K562 (cell line): ENCODE results near the gene HOXA10. TPM values are rescaled to one million over a fixed set of nuclear protein-coding genes. Genes with fewer than 3 reads are reported as not detected.

Source experiments
- ATAC-seq: fragments of 200-7000 bp; cut with Tn5 transposase; 3 replicates; pipeline ENCODE4 v1.9.1; 2020; ENCODE audit warnings: moderate library complexity
- BruUV-seq: library from RNA; stranded (reverse); fragments of 400-500 nt; replicated peaks from 2 replicates; lab custom pipeline; 2021; lab: Mats Ljungman, UMichigan
- CTCF ChIA-PET: fragments of 300-600 bp; formaldehyde crosslinking; extraction: SDS; loops from one replicate; lab custom pipeline; 2021; ENCODE audit warnings: low intra/inter-chr PET ratio; lab: Yijun Ruan, JAX
- POLR2A ChIA-PET: fragments of 300-600, 350-650 bp; sonication (Branson Sonifier 250); formaldehyde crosslinking; extraction: SDS; loops from one replicate; lab custom pipeline; 2021; ENCODE audit warnings: antibody characterized with exemption, inconsistent platforms; lab: Yijun Ruan, JAX
- DNase-seq, 4 experiments: peaks; one replicate each; pipeline versions ENCODE4 v3.0.0 to v3.0.0-alpha.2; 2011 to 2018; ENCODE audit warnings: low spot score in 3 of 4, mixed read lengths in 3 of 4; ENCODE audit errors: extremely low read depth in 1 of 4
- FAIRE-seq: peaks from 2 replicates; lab custom pipeline; 2011; peaks lifted over from hg19 to GRCh38; lab: Jason Lieb, UNC
- H2AFZ ChIP-seq: 2 replicates; pipeline ENCODE4 v1.6.0; 2011; ENCODE audit warnings: low read depth, low read length, control low read depth, inconsistent platforms
- H3K27ac ChIP-seq: fragments of 200-600 bp; 3 replicates; pipeline ENCODE4 v1.8.0; 2011; ENCODE audit warnings: low read depth, mild to moderate bottlenecking, control low read depth, inconsistent platforms, low read length, moderate library complexity, mixed read lengths; ENCODE audit errors: extremely low read depth
- H3K27me3 ChIP-seq, 2 experiments: fragments of 300-600 bp in 1 of 2; 2 replicates in 1 of 2; 3 replicates in 1 of 2; pipeline versions ENCODE4 v1.6.0 to v1.8.0; 2011; ENCODE audit warnings: inconsistent platforms in 2 of 2, low read length in 2 of 2, mild to moderate bottlenecking in 1 of 2, mixed read lengths in 1 of 2, moderate library complexity in 1 of 2; ENCODE audit not compliant: control insufficient read depth in 2 of 2, insufficient read depth in 2 of 2
- H3K36me3 ChIP-seq: fragments of 300-600 bp; 3 replicates; pipeline ENCODE4 v1.8.0; 2011; ENCODE audit warnings: mild to moderate bottlenecking, low read length, inconsistent platforms; ENCODE audit not compliant: control insufficient read depth, insufficient read depth
- H3K4me1 ChIP-seq, 2 experiments: fragments of 200-600 bp in 1 of 2; replicated peaks in 1 of 2; 2 replicates in 1 of 2; 3 replicates in 1 of 2; pipeline versions ENCODE4 v1.5.1 to v1.8.0; 2011; ENCODE audit warnings: inconsistent platforms in 2 of 2, low read length in 2 of 2, mild to moderate bottlenecking in 1 of 2, mixed read lengths in 1 of 2, moderate library complexity in 1 of 2; ENCODE audit not compliant: control insufficient read depth in 2 of 2, insufficient read depth in 2 of 2
- H3K4me2 ChIP-seq: 2 replicates; pipeline ENCODE4 v1.6.1; 2011; ENCODE audit warnings: low read length, control low read depth, inconsistent platforms, mixed read lengths; ENCODE audit not compliant: insufficient read depth
- H3K4me3 ChIP-seq: fragments of 200-600 bp; sonication (generic), shearing (Covaris generic); 2 replicates; pipeline ENCODE4 v1.5.1; 2016; ENCODE audit warnings: control low read depth, inconsistent platforms
- H3K79me2 ChIP-seq: fragments of 200-600 bp; 3 replicates; pipeline ENCODE4 v1.8.0; 2011; ENCODE audit warnings: low read length, inconsistent platforms; ENCODE audit not compliant: control insufficient read depth, insufficient read depth
- H3K9ac ChIP-seq, 2 experiments: 2 replicates each; pipeline versions ENCODE4 v1.6.0 to v1.6.1; 2011; ENCODE audit warnings: low read depth in 2 of 2, low read length in 2 of 2, control low read depth in 1 of 2, inconsistent platforms in 1 of 2, mild to moderate bottlenecking in 1 of 2, mixed read lengths in 1 of 2; ENCODE audit not compliant: insufficient read depth in 1 of 2
- H3K9me1 ChIP-seq: one replicate; pipeline ENCODE4 v1.6.0; 2011; ENCODE audit warnings: inconsistent platforms, mild to moderate bottlenecking, low read length, moderate library complexity; ENCODE audit not compliant: control insufficient read depth, insufficient read depth
- H3K9me3 ChIP-seq: replicated peaks from 2 replicates; pipeline ENCODE4 v1.5.1; 2011; ENCODE audit warnings: low read depth, low read length, inconsistent platforms; ENCODE audit not compliant: control insufficient read depth, insufficient read depth
- H4K20me1 ChIP-seq: replicated peaks from 2 replicates; pipeline ENCODE4 v1.6.1; 2011; ENCODE audit warnings: low read length, inconsistent platforms, mixed read lengths; ENCODE audit not compliant: control insufficient read depth, insufficient read depth
- CREB3 ChIP-seq: fragments of 450-650 bp; conservative IDR thresholded peaks from 2 replicates; pipeline ENCODE4 v1.6.1; 2016; ENCODE audit warnings: missing genetic modification characterization, low read depth, mild to moderate bottlenecking, missing compliant biosample characterization, moderate library complexity
- MYC ChIP-seq, 2 experiments: fragments of 250-450 bp in 1 of 2; sonication (Bioruptor Pico) in 1 of 2; IDR thresholded peaks; 2 replicates each; pipeline versions ENCODE4 v1.5.1 to v1.6.1; 2012 to 2021; ENCODE audit warnings: low read depth in 2 of 2, borderline replicate concordance in 1 of 2, improper control_type of control experiment in 1 of 2, low read length in 1 of 2, mild to moderate bottlenecking in 1 of 2, moderate library complexity in 1 of 2
- ZC3H4 ChIP-seq: sonication (generic); formaldehyde crosslinking; IDR thresholded peaks from 2 replicates; pipeline ENCODE4 v1.9.0; 2021; ENCODE audit warnings: missing genetic modification reagents, borderline replicate concordance
- WGBS: fragments of 100-300 bp; shearing (Covaris generic); methylation state at CpG from one replicate; pipeline ENCODE4 v1.1.6; 2016; ENCODE audit warnings: low coverage, mixed read lengths; ENCODE audit not compliant: insufficient coverage; ENCODE audit errors: missing lambda C conversion rate; 5-methylcytosine and 5-hydroxymethylcytosine counted together
- in situ Hi-C: fragments of 300-500 bp; cut with MboI; formaldehyde crosslinking; loops from 4 replicates; pipeline ENCODE4 v1.15.0; 2018; ENCODE audit warnings: inconsistent platforms, mixed read lengths
- intact Hi-C: fragments of 100-400 bp; cut with micrococcal nuclease; formaldehyde crosslinking; loops from 2 replicates; pipeline ENCODE4 v1.14.2; 2022
- polyA plus RNA-seq, 8 experiments: library from polyadenylated mRNA; depleted of rRNA in 4 of 8; stranded (reverse) in 5 of 8; unstranded in 3 of 8; fragments of >200 nt; fragmentation: Nextera tagmentation in 2 of 8; fragmentation: Illumina TruSeq in 1 of 8; extraction: Ambion mirVana in 2 of 8; extraction: Trizol in 1 of 8; gene quantifications; 2 replicates each; pipeline versions ENCODE4 v1.2.1 to v1.2.3, GENCODE V29; 2011 to 2014; ENCODE audit warnings: inconsistent platforms in 1 of 8, missing spikeins in 1 of 8
- total RNA-seq, 7 experiments: library from RNA; depleted of rRNA in 6 of 7; stranded (reverse); fragments of >200 nt in 6 of 7; fragmentation: Illumina TruSeq in 2 of 7; extraction: Trizol in 2 of 7; gene quantifications; 2 replicates each; pipeline versions ENCODE4 v1.2.1 to v1.2.3, GENCODE V29; 2011 to 2021; ENCODE audit warnings: low replicate concordance in 1 of 7
- TF ChIP-seq, protein P1 (sequence below), 3 experiments: fragments of 200-800 bp in 1 of 3; fragments of 250-450 bp in 1 of 3; fragments of 450-650 bp in 1 of 3; sonication (Bioruptor Pico) in 1 of 3; sonication (Bioruptor generic) in 1 of 3; formaldehyde crosslinking in 1 of 3; IDR thresholded peaks; 2 replicates each; pipeline versions ENCODE4 v1.6.1 to v1.8.0; 2016 to 2022; ENCODE audit warnings: mild to moderate bottlenecking in 2 of 3, missing genetic modification characterization in 2 of 3, missing compliant biosample characterization in 1 of 3, moderate library complexity in 1 of 3

Gene HOXA10
- total and polyA plus RNA-seq, 9 of the 15 experiments (the other 6 are each of a cell fraction or from before 2014, with no cell fraction given): not detected

DNA sequence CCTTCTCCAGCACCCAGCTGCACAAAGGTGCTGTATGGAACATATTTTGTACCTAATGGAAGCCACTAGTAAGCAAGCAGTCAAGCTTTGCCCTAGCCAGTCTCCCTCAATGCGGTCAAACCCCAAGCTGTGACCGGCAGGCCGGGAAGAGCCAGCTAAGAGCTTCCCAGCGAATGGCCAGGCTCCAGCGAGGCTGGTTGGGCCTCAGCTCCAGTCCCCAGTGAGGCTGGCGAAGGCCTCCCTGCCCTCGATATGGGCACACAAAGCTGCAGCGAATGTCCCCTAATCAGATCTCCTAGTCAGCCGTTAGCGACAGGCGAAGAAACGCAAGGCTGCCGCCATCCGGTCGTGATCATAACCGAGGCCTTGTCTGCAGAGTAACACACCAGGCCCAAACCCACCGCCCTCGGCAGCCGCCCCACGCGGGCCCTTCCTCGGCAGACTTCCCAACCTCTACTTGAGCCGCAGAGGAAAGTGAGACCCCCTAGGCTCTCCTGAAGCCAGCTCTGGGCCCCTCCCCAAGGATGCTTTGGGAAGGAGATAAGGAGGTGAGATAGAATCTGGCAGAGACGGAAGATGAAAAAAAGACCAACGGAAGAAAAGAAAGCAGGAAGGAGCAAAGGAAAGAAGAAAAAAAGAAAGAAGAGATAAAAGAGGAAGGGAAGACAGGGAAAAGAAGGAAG lies 5.7 kb downstream of the HOXA10 start:
- no peaks in the 10 kb centered on the region for H3K9me1 ChIP-seq
- no peak overlapping the region for H3K27ac ChIP-seq
- no peaks in the 10 kb centered on the region for H3K36me3 ChIP-seq
- BruUV-seq: no TSS peak
- H3K9ac ChIP-seq: no peak overlapping the region
- WGBS: 9% methylated on average over 20 of the region's 25 CpGs
- CTCF ChIA-PET: no interaction called here
- no peak for ATAC-seq
- DNase-seq: no peak
- intact Hi-C loops (no loop called here), in situ Hi-C loops (loop anchor here (5.0 to 25.0 kb wide), 4 partner anchors 656 to 1281 kb away; no protein-coding TSS in a partner anchor)
- no peak overlapping the region for H3K4me3 ChIP-seq
- FAIRE-seq: no peak
- no peak overlapping the region for H2AFZ ChIP-seq
- H3K4me2 ChIP-seq: no peak overlapping the region
- no peaks in the 10 kb centered on the region for H3K9me3 ChIP-seq
- H3K79me2 ChIP-seq: no peaks in the 10 kb centered on the region
- POLR2A ChIA-PET: no interaction called here
- peaks cover 0 to 13% of the 10 kb centered on the region in 2 experiments; a peak in 2 of 5 replicates for H3K4me1 ChIP-seq
- H3K27me3 ChIP-seq: peaks cover 33 to 79% of the 10 kb centered on the region in 2 experiments
- TF ChIP-seq ZC3H4 (CRISPR knock-in tag) (no peak), CREB3 (tag) (no peak), MYC (IDR thresholded peaks at IDR 0.05; ENCODE audit: low read depth, low read length) (no peak), MYC (CRISPR knock-in tag; IDR thresholded peaks at IDR 0.05; ENCODE audit: borderline replicate concordance, low read depth) (no peak)
- TF ChIP-seq, protein P1, sequence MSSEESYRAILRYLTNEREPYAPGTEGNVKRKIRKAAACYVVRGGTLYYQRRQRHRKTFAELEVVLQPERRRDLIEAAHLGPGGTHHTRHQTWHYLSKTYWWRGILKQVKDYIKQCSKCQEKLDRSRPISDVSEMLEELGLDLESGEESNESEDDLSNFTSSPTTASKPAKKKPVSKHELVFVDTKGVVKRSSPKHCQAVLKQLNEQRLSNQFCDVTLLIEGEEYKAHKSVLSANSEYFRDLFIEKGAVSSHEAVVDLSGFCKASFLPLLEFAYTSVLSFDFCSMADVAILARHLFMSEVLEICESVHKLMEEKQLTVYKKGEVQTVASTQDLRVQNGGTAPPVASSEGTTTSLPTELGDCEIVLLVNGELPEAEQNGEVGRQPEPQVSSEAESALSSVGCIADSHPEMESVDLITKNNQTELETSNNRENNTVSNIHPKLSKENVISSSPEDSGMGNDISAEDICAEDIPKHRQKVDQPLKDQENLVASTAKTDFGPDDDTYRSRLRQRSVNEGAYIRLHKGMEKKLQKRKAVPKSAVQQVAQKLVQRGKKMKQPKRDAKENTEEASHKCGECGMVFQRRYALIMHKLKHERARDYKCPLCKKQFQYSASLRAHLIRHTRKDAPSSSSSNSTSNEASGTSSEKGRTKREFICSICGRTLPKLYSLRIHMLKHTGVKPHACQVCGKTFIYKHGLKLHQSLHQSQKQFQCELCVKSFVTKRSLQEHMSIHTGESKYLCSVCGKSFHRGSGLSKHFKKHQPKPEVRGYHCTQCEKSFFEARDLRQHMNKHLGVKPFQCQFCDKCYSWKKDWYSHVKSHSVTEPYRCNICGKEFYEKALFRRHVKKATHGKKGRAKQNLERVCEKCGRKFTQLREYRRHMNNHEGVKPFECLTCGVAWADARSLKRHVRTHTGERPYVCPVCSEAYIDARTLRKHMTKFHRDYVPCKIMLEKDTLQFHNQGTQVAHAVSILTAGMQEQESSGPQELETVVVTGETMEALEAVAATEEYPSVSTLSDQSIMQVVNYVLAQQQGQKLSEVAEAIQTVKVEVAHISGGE (CRISPR knock-in tag; IDR thresholded peaks at IDR 0.05): no peak
- H4K20me1 ChIP-seq: no peaks in the 10 kb centered on the region
